H9 (cell line): ENCODE measurements around the gene FTO. TPM values are rescaled to one million over a fixed set of nuclear protein-coding genes. Genes with fewer than 3 reads are reported as not detected.

Source experiments
- DNase-seq: peaks from one replicate; pipeline ENCODE4 v3.0.0-alpha.2; 2017
- H2AFZ ChIP-seq: one replicate; pipeline ENCODE4 v1.6.1; 2013; ENCODE audit warnings: mild to moderate bottlenecking, low read length, control low read depth, moderate library complexity
- H2AK5ac ChIP-seq: 2 replicates; pipeline ENCODE4 v1.6.1; 2013; ENCODE audit warnings: low read length, control low read depth, mixed read lengths; ENCODE audit not compliant: insufficient read length
- H2BK120ac ChIP-seq: one replicate; pipeline ENCODE4 v1.6.1; 2013; ENCODE audit warnings: low read depth, mild to moderate bottlenecking, low read length, control low read depth, inconsistent platforms; ENCODE audit not compliant: poor library complexity, severe bottlenecking
- H2BK12ac ChIP-seq: 2 replicates; pipeline ENCODE4 v1.6.1; 2013; ENCODE audit warnings: low read length, control low read depth, mixed read lengths, low read depth; ENCODE audit not compliant: insufficient read length
- H2BK15ac ChIP-seq: 2 replicates; pipeline ENCODE4 v1.6.1; 2013; ENCODE audit warnings: low read depth, low read length, control low read depth
- H2BK20ac ChIP-seq: one replicate; pipeline ENCODE4 v1.6.1; 2013; ENCODE audit warnings: low read depth, mild to moderate bottlenecking, low read length, control low read depth, inconsistent platforms; ENCODE audit not compliant: poor library complexity, severe bottlenecking
- H2BK5ac ChIP-seq: 2 replicates; pipeline ENCODE4 v1.6.1; 2013; ENCODE audit warnings: low read length, control low read depth, mixed read lengths; ENCODE audit not compliant: insufficient read length
- H3K14ac ChIP-seq: 2 replicates; pipeline ENCODE4 v1.6.1; 2013; ENCODE audit warnings: low read length, control low read depth; ENCODE audit not compliant: insufficient read depth
- H3K18ac ChIP-seq: 2 replicates; pipeline ENCODE4 v1.6.1; 2013; ENCODE audit warnings: low read depth, mild to moderate bottlenecking, mixed read lengths, low read length, control low read depth; ENCODE audit not compliant: insufficient read length
- H3K23ac ChIP-seq: 2 replicates; pipeline ENCODE4 v1.6.1; 2013; ENCODE audit warnings: low read length, control low read depth, mixed read lengths, low read depth; ENCODE audit not compliant: insufficient read length
- H3K23me2 ChIP-seq: 2 replicates; pipeline ENCODE4 v1.6.1; 2013; ENCODE audit warnings: low read depth, mild to moderate bottlenecking, mixed read lengths, low read length, control low read depth; ENCODE audit not compliant: insufficient read length, poor library complexity, severe bottlenecking
- H3K27ac ChIP-seq: 2 replicates; pipeline ENCODE4 v1.5.1; 2013; ENCODE audit warnings: low read length, control low read depth, mixed read lengths, low read depth; ENCODE audit not compliant: insufficient read length
- H3K27me3 ChIP-seq: 2 replicates; pipeline ENCODE4 v1.6.1; 2013; ENCODE audit warnings: low read length, control low read depth, inconsistent platforms; ENCODE audit not compliant: insufficient read depth
- H3K4ac ChIP-seq: 2 replicates; pipeline ENCODE4 v1.6.1; 2013; ENCODE audit warnings: low read depth, mild to moderate bottlenecking, control low read depth, inconsistent platforms, low read length, moderate library complexity
- H3K4me1 ChIP-seq: 2 replicates; pipeline ENCODE4 v1.6.1; 2013; ENCODE audit warnings: low read length, control low read depth, inconsistent platforms; ENCODE audit not compliant: insufficient read depth
- H3K4me2 ChIP-seq: 2 replicates; pipeline ENCODE4 v1.6.1; 2013; ENCODE audit warnings: low read length, control low read depth, mixed read lengths; ENCODE audit not compliant: insufficient read length, insufficient read depth
- H3K56ac ChIP-seq: 2 replicates; pipeline ENCODE4 v1.6.1; 2013; ENCODE audit warnings: low read depth, mild to moderate bottlenecking, mixed read lengths, low read length, control low read depth; ENCODE audit not compliant: insufficient read length
- H3K79me1 ChIP-seq: 2 replicates; pipeline ENCODE4 v1.6.1; 2013; ENCODE audit warnings: low read depth, mild to moderate bottlenecking, moderate library complexity, low read length, control low read depth, inconsistent platforms; ENCODE audit not compliant: insufficient read depth, poor library complexity, severe bottlenecking
- H3K79me2 ChIP-seq: 2 replicates; pipeline ENCODE4 v1.6.1; 2013; ENCODE audit warnings: low read length, control low read depth, inconsistent platforms; ENCODE audit not compliant: insufficient read depth
- H3K9ac ChIP-seq: 2 replicates; pipeline ENCODE4 v1.6.1; 2013; ENCODE audit warnings: low read length, control low read depth, mixed read lengths; ENCODE audit not compliant: insufficient read length; ENCODE audit errors: extremely low read depth
- H3K9me3 ChIP-seq: one replicate; pipeline ENCODE4 v1.6.1; 2013; ENCODE audit warnings: low read depth, low read length, inconsistent platforms; ENCODE audit not compliant: control insufficient read depth
- H3T11ph ChIP-seq: one replicate; pipeline ENCODE4 v1.6.1; 2013; ENCODE audit warnings: mild to moderate bottlenecking, low read length, control low read depth, inconsistent platforms
- H4K20me1 ChIP-seq: one replicate; pipeline ENCODE4 v1.6.1; 2013; ENCODE audit not compliant: control insufficient read depth, insufficient read length, insufficient read depth
- H4K5ac ChIP-seq: 2 replicates; pipeline ENCODE4 v1.6.1; 2013; ENCODE audit warnings: low read depth, mild to moderate bottlenecking, mixed read lengths, low read length, control low read depth; ENCODE audit not compliant: insufficient read length
- H4K8ac ChIP-seq: replicated peaks from 2 replicates; pipeline ENCODE4 v1.6.1; 2013; ENCODE audit warnings: low read length, control low read depth, mixed read lengths, low read depth; ENCODE audit not compliant: insufficient read length
- H4K91ac ChIP-seq: 2 replicates; pipeline ENCODE4 v1.6.1; 2013; ENCODE audit warnings: low read depth, mild to moderate bottlenecking, moderate library complexity, mixed read lengths, low read length, control low read depth; ENCODE audit not compliant: insufficient read length
- H3K27ac Mint-ChIP-seq, 3 experiments: 2 replicates in 2 of 3; 3 replicates in 1 of 3; pipeline ENCODE4 v1.8.0; 2020 to 2021; ENCODE audit warnings: mixed read lengths in 3 of 3, mild to moderate bottlenecking in 1 of 3, moderate library complexity in 1 of 3
- H3K27me3 Mint-ChIP-seq: 2 replicates; pipeline ENCODE4 v1.8.0; 2021; ENCODE audit warnings: low read depth, mild to moderate bottlenecking, moderate library complexity, mixed read lengths
- H3K36me3 Mint-ChIP-seq, 3 experiments: 2 replicates in 2 of 3; 3 replicates in 1 of 3; pipeline ENCODE4 v1.8.0; 2020 to 2021; ENCODE audit warnings: low read depth in 3 of 3, mixed read lengths in 3 of 3; ENCODE audit not compliant: insufficient read depth in 1 of 3
- H3K4me1 Mint-ChIP-seq, 2 experiments: 2 replicates each; pipeline ENCODE4 v1.8.0; 2020; ENCODE audit warnings: mixed read lengths in 2 of 2
- H3K4me3 Mint-ChIP-seq, 2 experiments: 2 replicates in 1 of 2; 3 replicates in 1 of 2; pipeline ENCODE4 v1.8.0; 2020 to 2021; ENCODE audit warnings: mild to moderate bottlenecking in 2 of 2, mixed read lengths in 2 of 2, moderate library complexity in 1 of 2
- H3K9me3 Mint-ChIP-seq, 2 experiments: 2 replicates in 1 of 2; 3 replicates in 1 of 2; pipeline ENCODE4 v1.8.0; 2020; ENCODE audit warnings: mild to moderate bottlenecking in 2 of 2, mixed read lengths in 2 of 2, moderate library complexity in 1 of 2
- CTCF ChIP-seq: fragments of 200-600 bp; sonication (generic); conservative IDR thresholded peaks from 3 replicates; pipeline ENCODE4 v1.8.0; 2021; ENCODE audit warnings: antibody characterized with exemption, mild to moderate bottlenecking
- WGBS: extraction: QIAGEN DNeasy Blood & Tissue Kit; methylation state at CpG from one replicate; pipeline ENCODE4 v1.1.7; 2013; ENCODE audit warnings: missing lambda C conversion rate, low lambda C conversion rate, mixed read lengths; ENCODE audit not compliant: insufficient read length; ENCODE audit errors: extremely low coverage; 5-methylcytosine and 5-hydroxymethylcytosine counted together
- total RNA-seq: library from RNA; stranded (reverse); gene quantifications from 2 replicates; pipeline ENCODE4 v1.2.1, GENCODE V29; 2021

Gene FTO
- total RNA-seq, 1 experiment from 2014 or later = 67.9 TPM

- Histone ChIP-seq H4K8ac (no peak overlapping the region), H2BK12ac (no peak overlapping the region), H3K4ac (no peak overlapping the region), H2BK20ac (no peak overlapping the region), H3K79me1 (no peaks in the 10 kb centered on the region), H3K9me3 (no peaks in the 10 kb centered on the region), H4K5ac (no peak overlapping the region), H4K91ac (no peak overlapping the region), H3K56ac (no peak overlapping the region), H3K79me2 (no peaks in the 10 kb centered on the region), H3K9ac (no peak overlapping the region), H2BK15ac (no peak overlapping the region), H2AFZ (no peak overlapping the region), H3K4me1 (peaks cover 8% of the 10 kb centered on the region), H4K20me1 (no peaks in the 10 kb centered on the region), H2AK5ac (no peak overlapping the region), H3K4me2 (no peak overlapping the region), H3K23me2 (no peaks in the 10 kb centered on the region), H3K23ac (no peak overlapping the region), H2BK120ac (no peak overlapping the region), H3K18ac (no peak overlapping the region), H2BK5ac (no peak overlapping the region), H3K14ac (no peak overlapping the region), H3K27me3 (no peaks in the 10 kb centered on the region), H3T11ph (no peak overlapping the region), H3K27ac (no peak overlapping the region)
- Mint-ChIP-seq H3K36me3 (peaks cover 0 to 14% (median 4%) of the 10 kb centered on the region in 3 experiments; a peak in 5 of 7 replicates), H3K4me1 (peaks cover 35 to 41% of the 10 kb centered on the region in 2 experiments), H3K27ac (peak overlapping the region in 2 of 3 experiments; percentile 58 to 81; a peak in 3 of 7 replicates), H3K9me3 (peaks cover 0 to 3% of the 10 kb centered on the region in 2 experiments; a peak in 2 of 5 replicates), H3K27me3 (no peaks in the 10 kb centered on the region), H3K4me3 (no peak overlapping the region)
- WGBS = no CpG with 5 or more reads among the region's 4 CpGs
- TF ChIP-seq CTCF = no peak
- no peak for DNase-seq
Observed at GRCh38 chr16:53805752-53806151, 101.8 kb downstream of the FTO start.
